Mucosa of rectum (tissue), 2 donors: ENCODE results near the gene ZNF473.
"Not testable (repeated sequence)": the region's sequence is repeated elsewhere in the genome, so short reads cannot be mapped to it uniquely, and the experiment has no call there.

Experiments used
- H3K27ac ChIP-seq, 2 donors: one replicate each; pipeline ENCODE4 v1.7.0; 2013; ENCODE audit warnings: inconsistent platforms in 2 of 2, low read depth in 2 of 2, low read length in 2 of 2
- H3K27me3 ChIP-seq, 2 donors: one replicate each; pipeline ENCODE4 v1.7.0; 2013; ENCODE audit warnings: low read length in 2 of 2; ENCODE audit not compliant: control insufficient read depth in 2 of 2, insufficient read depth in 2 of 2
- H3K36me3 ChIP-seq, 2 donors: one replicate each; pipeline ENCODE4 v1.7.0; 2013; ENCODE audit warnings: low read length in 2 of 2; ENCODE audit not compliant: control insufficient read depth in 2 of 2, insufficient read depth in 2 of 2
- H3K4me1 ChIP-seq, 2 donors: one replicate each; pipeline ENCODE4 v1.7.0; 2013; ENCODE audit warnings: low read length in 2 of 2, mild to moderate bottlenecking in 1 of 2; ENCODE audit not compliant: control insufficient read depth in 2 of 2, insufficient read depth in 2 of 2
- H3K4me3 ChIP-seq, 2 donors: one replicate each; pipeline ENCODE4 v1.7.0; 2013; ENCODE audit warnings: low read length in 2 of 2
- H3K9ac ChIP-seq, 2 donors: one replicate each; pipeline ENCODE4 v1.7.0; 2013; ENCODE audit warnings: low read length in 2 of 2, low read depth in 1 of 2, mild to moderate bottlenecking in 1 of 2
- H3K9me3 ChIP-seq, 2 donors: one replicate each; pipeline ENCODE4 v1.7.0; 2013; ENCODE audit warnings: low read length in 2 of 2; ENCODE audit not compliant: control insufficient read depth in 2 of 2
- donor health status: healthy.
- donor health status: Normal muscosa, but diverticular disease.

ZNF473 gene

GRCh38 chr19:50046649-50047503, 21.1 kb downstream of the ZNF473 start:
- no peaks in the 10 kb centered on the region for H3K27me3 ChIP-seq
- no peak overlapping the region for H3K4me3 ChIP-seq
- H3K36me3 ChIP-seq, result peaks cover 40 to 49% of the 10 kb centered on the region in 2 donors
- H3K27ac ChIP-seq, result no peak overlapping the region
- peaks cover 21 to 29% of the 10 kb centered on the region in 2 donors for H3K9me3 ChIP-seq
- no peak overlapping the region for H3K9ac ChIP-seq
- peaks cover 3 to 9% of the 10 kb centered on the region in 2 donors for H3K4me1 ChIP-seq

- Histone ChIP-seq H3K36me3 (peaks cover 32 to 41% of the 10 kb centered on the region in 2 donors), H3K9me3 (peaks cover 21 to 29% of the 10 kb centered on the region in 2 donors), H3K9ac (no peak overlapping the region), H3K4me1 (peaks cover 3 to 9% of the 10 kb centered on the region in 2 donors), H3K27ac (no peak overlapping the region), H3K27me3 (no peaks in the 10 kb centered on the region), H3K4me3 (no peak overlapping the region)
Observed at GRCh38 chr19:50047671-50048070, 21.9 kb downstream of the ZNF473 start.

GRCh38 chr19:50050406-50051227, 24.8 kb downstream of the ZNF473 start:
- Histone ChIP-seq H3K27me3 (no peaks in the 10 kb centered on the region), H3K9ac (peak overlapping the region in 1 of 2 donors; percentile 50), H3K4me3 (peak overlapping the region; percentile 68 to 82), H3K36me3 (peaks cover 6 to 15% of the 10 kb centered on the region in 2 donors), H3K27ac (peak overlapping the region; percentile 31 to 61), H3K4me1 (peaks cover 3 to 9% of the 10 kb centered on the region in 2 donors), H3K9me3 (peaks cover 6 to 12% of the 10 kb centered on the region in 2 donors)

GRCh38 chr19:50051228-50051895, 25.6 kb downstream of the ZNF473 start:
- H3K9me3 ChIP-seq, H3K4me1 ChIP-seq, H3K27ac ChIP-seq, H3K36me3 ChIP-seq, H3K9ac ChIP-seq, H3K27me3 ChIP-seq: not testable (repeated sequence)
- peak overlapping the region; percentile 68 to 82 for H3K4me3 ChIP-seq

GRCh38 chr19:50051964-50052363, 26.2 kb downstream of the ZNF473 start:
- peaks cover 0 to 2% of the 10 kb centered on the region in 2 donors for H3K36me3 ChIP-seq
- H3K9me3 ChIP-seq, result peaks cover 0 to under 1% of the 10 kb centered on the region in 2 donors
- no peak overlapping the region for H3K27ac ChIP-seq
- peaks cover 3 to 9% of the 10 kb centered on the region in 2 donors for H3K4me1 ChIP-seq
- no peak overlapping the region for H3K4me3 ChIP-seq
- no peak overlapping the region for H3K9ac ChIP-seq
- H3K27me3 ChIP-seq, result no peaks in the 10 kb centered on the region

- Histone ChIP-seq H3K36me3 (peaks cover 0 to 2% of the 10 kb centered on the region in 2 donors), H3K27me3 (no peaks in the 10 kb centered on the region), H3K4me3 (no peak overlapping the region), H3K27ac (no peak overlapping the region), H3K4me1 (peaks cover 3 to 9% of the 10 kb centered on the region in 2 donors), H3K9me3 (peaks cover under 1% of the 10 kb centered on the region in 2 donors), H3K9ac (no peak overlapping the region)
Observed at GRCh38 chr19:50053119-50053518, 27.3 kb downstream of the ZNF473 start.

- Histone ChIP-seq H3K9ac (no peak overlapping the region), H3K36me3 (no peaks in the 10 kb centered on the region), H3K4me3 (no peak overlapping the region), H3K27ac (no peak overlapping the region), H3K27me3 (no peaks in the 10 kb centered on the region), H3K4me1 (no peaks in the 10 kb centered on the region), H3K9me3 (peaks cover 11 to 21% of the 10 kb centered on the region in 2 donors)
Observed at GRCh38 chr19:50058425-50058824, 32.6 kb downstream of the ZNF473 start.

GRCh38 chr19:50059045-50059444, 33.2 kb downstream of the ZNF473 start:
- Histone ChIP-seq H3K36me3 (no peaks in the 10 kb centered on the region), H3K4me1 (no peaks in the 10 kb centered on the region), H3K27ac (no peak overlapping the region), H3K27me3 (no peaks in the 10 kb centered on the region), H3K9me3 (peaks cover 11 to 21% of the 10 kb centered on the region in 2 donors), H3K9ac (no peak overlapping the region), H3K4me3 (no peak overlapping the region)

GRCh38 chr19:50060107-50060506, 34.3 kb downstream of the ZNF473 start:
- H3K9me3 ChIP-seq, result peaks cover 11 to 21% of the 10 kb centered on the region in 2 donors
- H3K9ac ChIP-seq, result no peak overlapping the region
- H3K4me1 ChIP-seq, result no peaks in the 10 kb centered on the region
- no peak overlapping the region for H3K27ac ChIP-seq
- H3K36me3 ChIP-seq, result no peaks in the 10 kb centered on the region
- H3K27me3 ChIP-seq, result no peaks in the 10 kb centered on the region
- no peak overlapping the region for H3K4me3 ChIP-seq
